Upper lobe of left lung (tissue), 6 donors: ENCODE data around the gene KANSL1. TPM values are rescaled to one million over a fixed set of nuclear protein-coding genes. Genes with fewer than 3 reads are reported as not detected.

Experiments used
- ATAC-seq, 2 donors: fragments of 200-7000 bp; cut with Tn5 transposase; one replicate each; pipeline ENCODE4 v1.9.1; 2022; ENCODE audit warnings: mild to moderate bottlenecking in 2 of 2, moderate library complexity in 2 of 2; ENCODE audit not compliant: low FRiP score in 2 of 2
- DNase-seq, 2 donors: peaks; one replicate each; pipeline ENCODE4 v3.0.0-alpha.2; 2019 to 2020
- H3K27ac ChIP-seq, 4 donors: fragments of 200-600 bp; sonication (generic); one replicate each; pipeline ENCODE4 v1.5.1; 2016 to 2019
- H3K27me3 ChIP-seq, 4 donors: fragments of 200-600 bp; sonication (generic); one replicate each; pipeline ENCODE4 v1.5.1; 2017 to 2019
- H3K36me3 ChIP-seq, 4 donors: fragments of 200-600 bp; sonication (generic); one replicate each; pipeline ENCODE4 v1.5.1; 2016 to 2019
- H3K4me1 ChIP-seq, 4 donors: fragments of 200-600 bp; sonication (generic); one replicate each; pipeline ENCODE4 v1.5.1; 2018 to 2019
- H3K4me3 ChIP-seq, 4 donors: fragments of 200-600 bp; sonication (generic); one replicate each; pipeline ENCODE4 v1.5.1; 2017 to 2019; ENCODE audit warnings: mild to moderate bottlenecking in 2 of 4, moderate library complexity in 1 of 4
- H3K9me3 ChIP-seq, 4 donors: fragments of 200-600 bp; sonication (generic); one replicate each; pipeline ENCODE4 v1.5.1; 2018 to 2019
- CTCF ChIP-seq, 6 experiments: fragments of 450-650 bp in 4 of 6; fragments of 200-600 bp in 2 of 6; sonication (generic) in 2 of 6; IDR thresholded peaks; one replicate each; pipeline ENCODE4 v1.5.1; 2016 to 2019; ENCODE audit warnings: antibody characterized with exemption in 6 of 6
- EP300 ChIP-seq, 4 donors: sonication (generic); formaldehyde crosslinking; IDR thresholded peaks; one replicate each; pipeline ENCODE4 v1.5.1; 2017; ENCODE audit warnings: antibody characterized with exemption in 4 of 4, control low read depth in 2 of 4
- POLR2A ChIP-seq, 4 donors: fragments of 450-650 bp; IDR thresholded peaks; one replicate each; pipeline ENCODE4 v1.5.1; 2016 to 2017; ENCODE audit warnings: antibody characterized with exemption in 4 of 4, mild to moderate bottlenecking in 2 of 4
- POLR2AphosphoS5 ChIP-seq, 2 donors: sonication (generic); formaldehyde crosslinking; IDR thresholded peaks; one replicate each; pipeline ENCODE4 v1.5.1; 2017; ENCODE audit warnings: antibody characterized with exemption in 2 of 2
- WGBS, 2 donors: methylation state at CpG; one replicate each; pipeline ENCODE4 v1.1.5; 2017 to 2018; 5-methylcytosine and 5-hydroxymethylcytosine counted together
- total RNA-seq, 6 donors: library from RNA; depleted of rRNA in 4 of 6; stranded (reverse); fragments of >200 nt in 4 of 6; gene quantifications; one replicate each; pipeline versions ENCODE4 v1.1.0 to v1.2.1, GENCODE V29; 2016 to 2021
- donor health status: DM: no; HTN: no; CAD: no; lungs with moderate emphysema.
- donor health status: DM: no; HTN: yes; CAD: no; lungs with severe emphysema.

KANSL1 gene
- total RNA-seq, 6 donors from 2014 or later: 60.5 to 294 (median 108) TPM

GRCh38 chr17:46163316-46163715 is 29.9 kb downstream of the KANSL1 start:
- ATAC-seq (peak in 1 of 2 donors; percentile 39), DNase-seq (no peak)
- Histone ChIP-seq H3K9me3 (no peaks in the 10 kb centered on the region), H3K4me3 (no peak overlapping the region), H3K36me3 (no peaks in the 10 kb centered on the region), H3K27ac (peak overlapping the region in 2 of 4 donors; percentile 3 to 7), H3K27me3 (no peaks in the 10 kb centered on the region), H3K4me1 (peaks cover 65 to 89% (median 79%) of the 10 kb centered on the region in 4 donors)
- WGBS, 2 donors: 42 to 50% methylated on average over 1 of the region's 1 CpG
- TF ChIP-seq POLR2AphosphoS5 (IDR thresholded peaks at IDR 0.05): no peak
- TF ChIP-seq EP300 (IDR thresholded peaks at IDR 0.05): no peak
- no peak for TF ChIP-seq CTCF (IDR thresholded peaks at IDR 0.05)
- no peak for TF ChIP-seq POLR2A (IDR thresholded peaks at IDR 0.05)

GRCh38 chr17:46162866-46163265 is 30.4 kb downstream of the KANSL1 start:
- ATAC-seq: no peak
- H3K27ac ChIP-seq: peak overlapping the region in 1 of 4 donors; percentile 7

GRCh38 chr17:46160169-46160568 is 33.1 kb downstream of the KANSL1 start:
- no peaks in the 10 kb centered on the region for H3K9me3 ChIP-seq
- DNase-seq (no peak), ATAC-seq (no peak)
- H3K36me3 ChIP-seq: no peaks in the 10 kb centered on the region
- no peaks in the 10 kb centered on the region for H3K27me3 ChIP-seq
- peaks cover 76 to 90% (median 81%) of the 10 kb centered on the region in 4 donors for H3K4me1 ChIP-seq
- TF ChIP-seq POLR2A (IDR thresholded peaks at IDR 0.05) (no peak), POLR2AphosphoS5 (IDR thresholded peaks at IDR 0.05) (no peak), EP300 (IDR thresholded peaks at IDR 0.05) (no peak), CTCF (IDR thresholded peaks at IDR 0.05) (no peak)
- WGBS, 2 donors: 94 to 97% methylated on average over 8 of the region's 8 CpGs
- H3K4me3 ChIP-seq: no peak overlapping the region
- peak overlapping the region in 2 of 4 donors; percentile 24 to 74 for H3K27ac ChIP-seq

More at GRCh38 chr17:46162866-46163265, 30.4 kb downstream of the KANSL1 start:
- Histone ChIP-seq H3K9me3 (no peaks in the 10 kb centered on the region), H3K36me3 (no peaks in the 10 kb centered on the region), H3K4me3 (no peak overlapping the region), H3K4me1 (peaks cover 65 to 89% (median 79%) of the 10 kb centered on the region in 4 donors), H3K27me3 (no peaks in the 10 kb centered on the region)
- DNase-seq: no peak
- 0% methylated on average over 1 of the region's 1 CpG for WGBS, 2 donors
- no peak for TF ChIP-seq CTCF (IDR thresholded peaks at IDR 0.05)
- TF ChIP-seq EP300 (IDR thresholded peaks at IDR 0.05): no peak
- TF ChIP-seq POLR2A (IDR thresholded peaks at IDR 0.05): no peak
- TF ChIP-seq POLR2AphosphoS5 (IDR thresholded peaks at IDR 0.05): no peak

DNA sequence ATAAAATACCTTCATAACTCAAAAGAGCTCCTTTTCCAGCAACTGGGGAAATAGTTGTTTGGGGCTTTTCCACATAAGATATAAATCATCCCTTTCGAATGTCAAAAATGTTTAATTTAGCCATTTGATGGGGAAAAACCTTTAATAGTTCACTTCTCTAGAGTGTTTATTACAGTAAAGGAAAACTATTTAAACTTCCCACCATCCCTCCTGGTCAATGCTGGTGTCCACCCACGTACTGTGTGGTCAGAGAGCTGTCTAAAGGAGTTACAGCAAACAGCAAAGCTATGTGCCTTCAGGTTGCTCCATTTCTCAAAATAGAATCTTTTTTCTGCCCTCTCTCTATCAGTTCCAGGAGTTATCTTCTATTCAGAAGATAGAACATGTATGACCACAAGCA is 33.5 kb downstream of the KANSL1 start:
- Histone ChIP-seq H3K4me3 (no peak overlapping the region), H3K27me3 (no peaks in the 10 kb centered on the region), H3K9me3 (no peaks in the 10 kb centered on the region), H3K27ac (peak overlapping the region in 2 of 4 donors; percentile 24 to 74), H3K4me1 (peaks cover 74 to 88% (median 83%) of the 10 kb centered on the region in 4 donors), H3K36me3 (no peaks in the 10 kb centered on the region)
- DNase-seq (no peak), ATAC-seq (no peak)
- TF ChIP-seq CTCF (IDR thresholded peaks at IDR 0.05): no peak
- TF ChIP-seq EP300 (IDR thresholded peaks at IDR 0.05): no peak
- TF ChIP-seq POLR2A (IDR thresholded peaks at IDR 0.05): no peak
- no peak for TF ChIP-seq POLR2AphosphoS5 (IDR thresholded peaks at IDR 0.05)
- 46 to 49% methylated on average over 2 of the region's 2 CpGs for WGBS, 2 donors
